ENCODE measurements around the gene MGAT5B.

GRCh38 chr17:76921340-76922036 lies 53.3 kb downstream of the MGAT5B start:
- no peak for TF ChIP-seq CTCF (IDR thresholded peaks at IDR 0.05 in 2 of 3, conservative IDR thresholded peaks at IDR 0.05 in 1 of 3; ENCODE audit: borderline replicate concordance in 1 of 3, insufficient read depth in 1 of 3, low read depth in 2 of 3, low read length in 2 of 3)
- TF ChIP-seq POLR2AphosphoS5 (IDR thresholded peaks at IDR 0.05; ENCODE audit: low read depth, low read length), result no peak
- TF ChIP-seq POLR2A (IDR thresholded peaks at IDR 0.05; ENCODE audit: borderline replicate concordance, extremely low read depth, insufficient read depth, insufficient read length), result no peak
